Renal pelvis (tissue), 4 donors: ENCODE results near the gene RAB3IL1. TPM values are rescaled to one million over a fixed set of nuclear protein-coding genes. Genes with fewer than 3 reads are reported as not detected.
A peak's percentile ranks its signal among the peaks of the same experiment; 100 is the strongest.
"Not testable (repeated sequence)": the region's sequence is repeated elsewhere in the genome, so short reads cannot be mapped to it uniquely, and the experiment has no call there.

Source experiments
- DNase-seq: peaks from one replicate; pipeline ENCODE4 v3.0.0-alpha.2; 2013
- polyA plus RNA-seq, 3 donors: library from polyadenylated mRNA; unstranded; fragments of 120-200 nt; gene quantifications; one replicate each; pipeline ENCODE4 v1.2.1, GENCODE V29; 2013; ENCODE audit not compliant: insufficient read length in 3 of 3

Gene RAB3IL1
- polyA plus RNA-seq, 3 donors = 24.2 to 31.3 (median 27.1) TPM

GRCh38 chr11:61888590-61888989 lies 28.8 kb downstream of the RAB3IL1 start:
- no peak for DNase-seq

GRCh38 chr11:61887839-61888494 lies 29.4 kb downstream of the RAB3IL1 start:
- no peak for DNase-seq

GRCh38 chr11:61886643-61887042 lies 30.7 kb downstream of the RAB3IL1 start:
- DNase-seq = no peak

DNA sequence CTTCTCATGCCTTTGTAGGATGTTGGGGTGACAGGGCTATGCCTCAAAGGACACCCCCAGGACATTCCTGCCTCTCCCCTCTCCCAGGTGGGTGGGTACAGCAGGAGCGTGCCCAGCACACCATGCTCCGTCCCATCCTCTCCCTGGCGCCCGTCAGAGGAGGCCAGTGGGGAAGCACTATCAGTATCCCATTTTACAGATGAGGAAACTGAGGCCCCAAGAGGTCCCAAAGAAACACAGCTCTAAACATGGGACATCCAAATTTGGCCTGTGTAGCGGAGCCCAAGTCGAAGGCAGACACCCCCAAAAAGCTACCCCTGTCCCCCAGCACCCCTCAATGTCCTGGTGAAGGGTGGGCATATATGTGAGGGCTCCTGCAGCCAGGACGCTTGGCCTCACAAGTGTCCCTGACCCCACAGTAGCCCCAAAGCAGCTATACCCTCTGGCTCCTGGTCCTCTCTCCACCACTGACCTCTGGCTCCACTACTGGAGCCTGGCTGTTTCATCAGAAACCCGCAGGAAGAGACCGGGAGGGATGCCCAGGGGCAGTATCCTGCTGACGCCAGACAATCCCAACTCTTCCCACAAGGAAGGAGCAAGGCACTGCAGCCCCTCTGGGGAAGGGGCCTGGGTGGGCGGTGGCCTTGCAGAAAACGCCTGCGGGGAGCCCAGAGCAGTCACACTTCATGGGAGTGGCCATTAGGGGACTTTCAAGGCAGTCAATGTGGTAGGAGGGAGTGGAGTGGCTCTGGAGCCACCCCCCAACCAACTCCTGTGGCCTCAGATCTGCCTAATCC lies 31.4 kb downstream of the RAB3IL1 start:
- no peak for DNase-seq

DNA sequence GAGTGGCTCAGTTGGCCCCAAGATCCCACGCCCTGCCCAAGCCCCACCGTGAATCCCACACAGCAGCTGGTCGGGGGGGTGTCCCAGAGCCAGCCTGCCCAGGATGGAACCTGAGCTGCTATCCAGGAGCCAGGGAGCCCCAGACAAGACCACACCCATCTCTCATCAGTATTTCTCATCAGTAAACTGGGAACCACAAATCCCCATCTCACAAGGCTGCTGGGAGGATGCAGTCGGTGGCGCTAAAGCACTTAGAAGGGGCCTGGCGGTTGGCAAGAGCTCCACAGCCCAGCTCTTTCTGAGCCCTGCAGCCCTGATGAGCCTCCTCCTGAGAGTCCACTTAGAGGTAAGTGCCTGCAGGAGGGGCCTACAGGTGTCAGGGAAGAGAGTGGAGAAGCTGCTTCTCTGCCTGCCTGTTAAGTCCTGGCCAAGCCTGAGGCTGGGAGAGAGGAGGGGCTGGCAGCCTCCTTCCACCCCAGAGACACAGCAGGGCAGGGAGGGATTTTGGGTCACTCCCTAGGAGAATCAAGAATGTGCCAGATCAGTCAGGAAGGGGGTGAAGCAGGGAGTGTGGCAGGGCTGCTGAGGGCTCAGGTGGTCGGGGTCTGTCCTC lies 32.1 kb downstream of the RAB3IL1 start:
- DNase-seq = no peak

DNA sequence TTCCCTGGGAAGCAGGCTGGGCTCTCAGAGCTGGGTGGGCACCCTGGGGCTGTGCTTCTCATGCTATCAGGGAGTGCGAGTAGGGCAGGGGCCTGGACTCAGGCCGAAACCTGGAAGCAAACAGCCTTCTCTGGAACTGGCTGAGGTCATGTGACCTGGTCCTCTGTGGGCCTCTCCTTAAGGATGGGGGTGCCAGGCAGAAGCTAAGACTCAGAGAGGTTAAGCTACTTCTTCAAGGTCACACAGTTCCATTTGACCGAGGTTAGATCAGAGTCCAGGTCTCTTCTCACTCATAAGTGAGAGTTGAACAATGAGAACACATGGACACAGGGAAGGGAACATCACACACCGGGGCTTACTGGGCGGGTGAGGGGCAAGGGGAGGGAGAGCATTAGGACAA lies 33.4 kb downstream of the RAB3IL1 start:
- DNase-seq = no peak

DNA sequence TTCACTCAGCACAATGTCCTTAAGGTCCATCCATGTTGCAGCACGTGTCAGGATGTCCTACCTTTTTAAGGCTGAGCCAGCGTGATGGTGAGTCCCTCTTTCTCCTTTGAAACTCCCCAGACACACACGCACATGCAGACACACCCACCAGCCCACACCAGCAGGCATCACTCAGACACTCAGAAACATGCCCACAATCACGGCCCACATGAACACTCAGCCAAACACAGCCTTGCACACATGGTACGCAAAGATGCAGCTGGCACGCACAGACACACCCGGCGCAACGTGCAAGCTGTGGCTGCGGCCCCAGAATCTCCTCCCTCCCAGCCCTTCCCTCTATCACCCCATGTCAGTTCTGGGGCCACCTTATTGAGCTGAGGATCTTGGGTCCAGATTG lies 34.0 kb downstream of the RAB3IL1 start:
- DNase-seq = no peak

DNA sequence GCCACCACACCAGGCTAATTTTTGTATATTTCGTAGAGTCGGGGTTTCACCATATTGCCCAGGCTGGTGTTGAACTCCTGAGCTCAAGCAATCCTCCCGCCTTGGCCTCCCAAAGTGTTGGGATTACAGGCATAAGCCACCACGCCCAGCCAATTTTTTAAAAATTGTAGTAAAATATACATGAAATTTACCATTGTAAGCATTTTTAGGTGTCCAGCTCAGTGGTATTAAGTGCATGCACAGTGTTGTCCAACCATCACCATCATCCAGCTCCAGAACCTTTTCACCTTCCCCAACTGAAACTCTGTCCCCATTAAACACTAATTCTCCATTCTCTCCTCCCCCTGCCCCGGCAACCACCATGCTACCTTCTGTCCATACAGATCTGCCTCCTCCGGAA lies 34.5 kb downstream of the RAB3IL1 start:
- no peak for DNase-seq

DNA sequence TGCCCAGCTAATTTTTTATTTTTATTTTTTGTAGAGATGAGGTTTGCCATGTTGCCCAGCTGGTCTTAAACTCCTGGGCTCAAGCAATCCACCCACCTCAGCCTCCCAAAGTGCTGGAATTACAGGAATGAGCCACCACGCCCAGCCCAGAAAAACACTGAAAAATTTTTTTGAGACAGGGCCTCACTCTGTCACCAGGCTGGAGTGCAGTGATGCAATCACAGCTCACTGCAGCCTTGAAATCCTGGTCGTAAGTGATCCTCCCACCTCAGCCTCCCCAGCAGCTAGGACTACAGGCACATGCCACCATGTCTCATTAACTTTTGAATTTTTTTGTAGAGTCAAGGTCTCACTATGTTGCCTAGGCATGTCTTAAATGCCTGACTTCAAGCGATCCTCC lies 35.1 kb downstream of the RAB3IL1 start:
- DNase-seq = not testable (repeated sequence)

GRCh38 chr11:61881397-61881796 lies 36.0 kb downstream of the RAB3IL1 start:
- no peak for DNase-seq

GRCh38 chr11:61880454-61880853 lies 36.9 kb downstream of the RAB3IL1 start:
- DNase-seq = no peak

DNA sequence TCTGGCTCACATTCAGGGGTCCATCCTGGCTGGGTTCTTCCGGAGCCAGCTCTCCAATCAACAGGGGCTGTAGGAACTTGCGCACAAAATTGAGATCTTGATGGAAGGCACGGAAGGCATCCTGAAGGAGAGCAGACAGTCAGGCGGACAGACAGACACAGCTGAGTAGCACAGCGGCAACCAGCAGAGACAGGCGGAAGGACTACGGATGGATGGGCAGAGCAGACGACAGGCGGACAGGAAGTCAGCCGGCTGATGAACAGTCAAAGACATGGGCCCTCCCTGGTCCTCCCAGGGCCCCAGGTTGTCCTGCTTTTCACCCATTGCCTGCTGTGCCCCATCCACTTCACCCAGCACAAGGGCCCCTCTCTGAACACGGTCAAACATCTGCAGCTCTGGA lies 37.3 kb downstream of the RAB3IL1 start:
- no peak for DNase-seq

GRCh38 chr11:61879152-61879551 lies 38.2 kb downstream of the RAB3IL1 start:
- DNase-seq = no peak

DNA sequence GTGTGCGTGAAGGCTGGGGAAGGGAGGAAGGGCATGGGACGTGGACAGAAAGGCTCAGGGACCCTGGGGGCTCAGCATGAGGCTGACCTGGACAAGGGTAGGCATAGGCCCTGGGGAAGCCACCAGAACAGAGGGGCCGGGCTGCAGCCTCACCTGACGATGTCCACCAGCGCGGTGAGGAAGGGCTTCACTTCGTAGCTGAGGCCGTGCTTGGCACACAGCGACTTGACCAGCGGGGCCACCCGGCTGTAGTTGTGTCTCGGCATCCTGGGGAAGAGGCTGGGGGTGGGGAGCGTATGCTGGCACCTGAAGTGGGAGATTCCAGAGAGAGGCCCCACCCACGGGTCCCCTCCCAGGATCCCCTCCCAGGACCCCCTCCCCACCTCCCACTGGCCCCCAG lies 41.7 kb downstream of the RAB3IL1 start:
- DNase-seq = no peak

- DNase-seq = no peak
Measured at GRCh38 chr11:61874853-61875252, 42.5 kb downstream of the RAB3IL1 start.

DNA sequence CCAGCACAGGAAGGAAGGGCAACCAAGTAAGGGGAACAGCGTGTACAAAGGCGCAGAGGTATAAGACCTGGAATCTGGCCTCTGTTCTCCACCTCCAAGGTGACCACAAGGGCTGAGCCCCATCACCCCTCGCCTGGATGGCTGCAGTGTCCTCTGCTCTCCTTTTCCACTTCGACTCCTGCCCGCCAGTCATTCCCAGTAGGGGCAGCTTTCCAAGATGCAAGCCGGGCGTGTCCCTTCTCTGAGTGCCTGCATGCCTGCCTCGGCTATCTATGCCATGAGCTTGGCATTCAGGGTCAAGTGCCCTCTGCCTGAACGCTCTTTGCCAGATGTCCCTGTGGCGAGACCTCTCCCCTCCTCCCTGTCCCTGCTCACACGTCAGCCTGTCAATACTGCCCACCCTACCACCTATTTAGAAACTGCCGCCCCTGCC lies 43.0 kb downstream of the RAB3IL1 start:
- DNase-seq = no peak

GRCh38 chr11:61873588-61874376 lies 43.6 kb downstream of the RAB3IL1 start:
- DNase-seq = no peak

GRCh38 chr11:61872935-61873565 lies 44.3 kb downstream of the RAB3IL1 start:
- no peak for DNase-seq

GRCh38 chr11:61871158-61871597 lies 46.2 kb downstream of the RAB3IL1 start:
- DNase-seq = peak; percentile 70

- peak; percentile 14 for DNase-seq
Measured at GRCh38 chr11:61870541-61871031, 46.8 kb downstream of the RAB3IL1 start.

GRCh38 chr11:61869708-61870451 lies 47.5 kb downstream of the RAB3IL1 start:
- no peak for DNase-seq
